ENCODE results near the gene SND1.

DNA sequence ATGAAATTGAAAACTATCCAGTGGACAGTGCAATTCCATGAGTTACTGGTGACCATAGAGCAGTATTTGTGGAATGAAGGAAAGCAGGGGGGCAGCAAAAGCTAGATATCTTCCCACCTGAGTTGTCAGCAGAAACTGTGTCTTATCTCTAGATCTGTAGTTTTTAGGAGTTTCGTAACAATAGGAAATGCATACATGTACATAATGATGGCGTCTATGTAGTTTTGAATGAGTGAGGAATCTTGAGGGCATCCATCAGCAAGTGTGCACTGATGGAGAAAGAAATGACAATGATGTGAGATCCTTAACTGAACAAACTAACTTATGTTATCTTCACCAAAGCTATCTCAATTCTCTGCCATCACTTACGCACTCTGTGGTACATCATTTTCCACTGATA, 264.7 kb downstream of the SND1 start:
- TF ChIP-seq YY1 (IDR thresholded peaks at IDR 0.05; ENCODE audit: low read depth) (no peak), CREB1 (IDR thresholded peaks at IDR 0.05; ENCODE audit: low read depth) (no peak), REST (IDR thresholded peaks at IDR 0.05; ENCODE audit: low read depth) (no peak), ZBTB7A (IDR thresholded peaks at IDR 0.05; ENCODE audit: low read depth) (no peak), RAD21 (IDR thresholded peaks at IDR 0.05; ENCODE audit: low read depth) (no peak), NFIC (IDR thresholded peaks at IDR 0.05) (no peak), EP300 (IDR thresholded peaks at IDR 0.05; ENCODE audit: borderline replicate concordance) (no peak)

Data from Ishikawa (cell line).